GM18505 (cell line): Measurements from ENCODE around the gene ZC3H8.

Experiments
- ATAC-seq: cut with Tn5 transposase; IDR thresholded peaks from one replicate; pipeline ENCODE4 v1.9.1; 2021; ENCODE audit not compliant: unreplicated experiment
- POLR2A ChIP-seq: IDR thresholded peaks from 4 replicates; pipeline ENCODE4 v1.6.1; 2011; ENCODE audit warnings: borderline replicate concordance; ENCODE audit not compliant: insufficient read depth, insufficient read length; ENCODE audit errors: extremely low read depth

ZC3H8 gene

GRCh38 chr2:112197868-112198267 is 57.0 kb downstream of the ZC3H8 start:
- TF ChIP-seq POLR2A = no peak
- ATAC-seq = no peak

DNA sequence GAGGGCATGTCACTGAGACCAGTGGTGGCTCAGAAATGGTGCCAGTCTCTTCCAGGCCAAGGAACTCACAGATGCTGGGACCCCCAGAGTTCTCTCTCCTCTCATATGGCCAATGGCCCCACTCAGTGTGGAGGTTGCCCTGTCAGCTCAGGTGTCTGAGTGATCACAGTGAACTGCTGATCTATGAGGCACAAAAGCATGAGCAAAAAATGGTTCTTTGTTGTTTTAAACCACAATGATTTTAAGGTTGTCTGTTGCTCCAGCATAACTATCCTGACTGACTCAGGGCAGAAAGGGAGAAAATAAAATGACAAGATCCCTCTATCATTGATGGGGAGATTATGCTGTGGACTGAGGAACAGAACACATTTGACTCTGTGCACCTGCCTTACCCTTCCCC is 58.9 kb downstream of the ZC3H8 start:
- no peak for TF ChIP-seq POLR2A
- no peak for ATAC-seq

DNA sequence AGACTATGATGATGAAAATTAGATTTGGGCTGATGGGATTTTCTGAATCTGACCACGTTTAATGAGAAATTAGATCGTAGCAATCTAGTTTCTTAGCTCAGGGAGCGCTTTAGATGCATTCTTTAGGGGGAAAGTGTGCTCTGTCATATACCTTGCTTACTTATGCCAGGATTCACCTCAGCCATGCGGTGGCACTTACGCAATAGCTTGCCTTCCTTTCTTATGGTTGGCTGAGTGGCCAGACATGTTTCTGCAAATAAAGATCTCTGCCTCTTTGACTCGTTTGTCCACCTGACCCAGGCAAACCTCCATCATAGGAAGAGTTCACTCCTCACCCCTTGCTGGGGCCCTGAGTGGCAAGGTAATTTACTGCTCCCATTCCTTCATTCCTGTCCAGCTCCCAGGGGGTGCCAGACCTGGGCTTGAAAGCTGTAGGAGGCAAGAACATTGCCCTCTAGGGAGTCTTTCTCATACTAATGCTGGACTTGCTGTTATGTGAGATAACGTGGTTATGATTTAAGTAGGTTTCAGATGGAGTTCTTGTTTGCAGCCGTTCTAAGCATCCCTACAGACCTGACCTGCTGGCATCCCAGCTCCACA is 59.6 kb downstream of the ZC3H8 start:
- ATAC-seq = no peak
- TF ChIP-seq POLR2A = no peak

DNA sequence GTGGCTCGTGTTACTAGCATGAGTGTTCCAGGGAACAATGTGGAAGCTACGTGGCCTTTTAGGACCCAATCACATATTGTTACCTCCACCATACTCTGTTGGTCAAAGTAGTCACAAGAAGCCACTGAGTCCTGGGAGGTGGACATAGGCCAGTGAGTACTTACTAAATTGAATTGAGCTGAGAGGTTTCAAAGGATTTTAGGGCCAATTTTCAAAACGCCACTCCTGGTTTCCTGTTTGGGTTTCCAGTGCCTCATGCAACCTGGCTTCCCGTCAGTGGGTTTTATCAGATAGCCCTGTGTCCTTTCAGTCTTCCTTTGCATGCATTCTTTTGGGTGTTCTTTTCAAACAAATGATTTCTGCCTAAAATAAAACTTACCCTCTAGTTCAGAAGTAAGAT is 60.4 kb downstream of the ZC3H8 start:
- ATAC-seq = no peak
- TF ChIP-seq POLR2A = no peak

- no peak for TF ChIP-seq POLR2A
- no peak for ATAC-seq
Observed at GRCh38 chr2:112194028-112194427, 60.8 kb downstream of the ZC3H8 start.

GRCh38 chr2:112189001-112189556 is 65.8 kb downstream of the ZC3H8 start:
- ATAC-seq = no peak
- no peak for TF ChIP-seq POLR2A

GRCh38 chr2:112187805-112188596 is 66.8 kb downstream of the ZC3H8 start:
- no peak for TF ChIP-seq POLR2A
- ATAC-seq = no peak

DNA sequence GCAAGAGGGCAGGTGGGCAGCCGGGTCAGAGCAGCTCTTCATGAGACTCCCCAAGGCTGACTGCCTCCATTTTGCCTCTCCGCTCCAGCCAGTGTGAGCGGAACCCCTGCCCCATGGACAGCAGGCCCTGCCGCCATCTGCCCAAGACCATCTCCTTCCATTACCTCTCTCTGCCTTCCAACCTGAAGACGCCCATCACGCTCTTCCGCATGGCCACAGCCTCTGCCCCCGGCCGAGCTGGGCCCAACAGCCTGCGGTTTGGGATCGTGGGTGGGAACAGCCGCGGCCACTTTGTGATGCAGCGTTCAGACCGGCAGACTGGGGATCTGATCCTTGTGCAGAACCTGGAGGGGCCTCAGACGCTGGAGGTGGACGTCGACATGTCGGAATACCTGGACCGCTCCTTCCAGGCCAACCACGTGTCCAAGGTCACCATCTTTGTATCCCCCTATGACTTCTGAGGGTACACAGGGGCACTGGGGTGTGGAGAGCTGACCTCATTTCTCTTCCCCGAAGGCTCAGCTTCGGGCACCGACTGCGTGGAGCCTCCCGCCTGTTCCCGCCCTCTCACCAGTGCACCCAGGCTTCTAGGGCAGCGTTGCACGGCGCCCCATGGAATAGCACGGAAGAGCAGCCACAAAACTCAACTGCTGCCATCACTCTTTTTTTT is 67.7 kb downstream of the ZC3H8 start:
- ATAC-seq = no peak

GRCh38 chr2:112185131-112185530 is 69.7 kb downstream of the ZC3H8 start:
- no peak for TF ChIP-seq POLR2A
- ATAC-seq = no peak

More for the DNA sequence above, 67.7 kb downstream of the ZC3H8 start:
- no peak for TF ChIP-seq POLR2A

DNA sequence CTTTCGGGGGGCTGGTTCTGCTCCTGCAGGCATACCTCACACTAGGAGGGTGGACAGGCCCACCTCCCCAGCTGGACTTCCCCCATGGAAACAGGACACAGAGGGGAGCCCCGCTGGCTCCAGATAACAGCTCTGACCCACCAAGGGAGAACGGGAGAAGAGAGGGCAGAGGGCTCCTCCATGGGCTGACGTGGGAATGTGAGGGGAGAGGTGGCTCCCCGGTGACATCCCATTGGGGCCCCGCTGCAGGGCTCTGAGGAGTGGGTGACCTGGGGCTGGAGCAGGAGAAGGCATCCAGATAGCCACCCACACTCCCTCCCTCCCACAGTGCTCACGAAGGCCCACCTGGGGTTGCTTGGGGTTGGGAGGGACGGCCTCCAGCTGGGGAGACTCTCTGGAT is 70.7 kb downstream of the ZC3H8 start:
- TF ChIP-seq POLR2A = no peak
- no peak for ATAC-seq

DNA sequence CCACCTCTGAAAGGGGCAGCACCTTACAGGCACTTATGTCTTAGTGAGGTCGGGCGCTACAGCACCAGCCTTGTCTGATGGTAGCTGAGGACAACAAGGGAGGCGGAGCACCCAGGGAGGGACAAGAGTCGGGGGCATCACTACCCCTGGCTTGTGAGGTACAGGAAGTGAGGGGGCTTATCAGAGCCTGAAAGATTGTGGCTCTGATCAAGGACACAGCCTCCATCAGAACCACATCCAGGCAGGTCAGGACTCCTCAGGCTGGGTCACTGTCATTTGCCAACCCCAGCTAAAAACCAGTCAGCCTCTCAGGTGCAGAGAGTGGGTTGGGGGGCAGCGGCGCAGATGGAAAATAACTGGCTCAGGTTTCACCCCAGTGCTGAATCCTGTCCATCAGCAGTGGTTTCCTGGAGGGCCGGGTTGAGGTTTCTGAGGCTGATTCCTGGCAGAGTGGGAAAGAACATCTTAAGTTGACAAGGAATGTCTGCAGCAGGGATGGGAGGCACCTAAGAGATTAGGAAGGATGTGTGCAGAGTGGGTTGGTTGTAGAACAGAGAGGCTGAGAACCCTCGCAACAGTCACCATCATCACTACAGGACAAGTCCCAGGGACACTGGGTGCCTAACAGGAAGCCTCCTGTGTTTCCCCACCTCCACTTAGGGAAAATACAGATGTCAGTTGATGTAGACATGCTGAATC is 71.4 kb downstream of the ZC3H8 start:
- TF ChIP-seq POLR2A = no peak

DNA sequence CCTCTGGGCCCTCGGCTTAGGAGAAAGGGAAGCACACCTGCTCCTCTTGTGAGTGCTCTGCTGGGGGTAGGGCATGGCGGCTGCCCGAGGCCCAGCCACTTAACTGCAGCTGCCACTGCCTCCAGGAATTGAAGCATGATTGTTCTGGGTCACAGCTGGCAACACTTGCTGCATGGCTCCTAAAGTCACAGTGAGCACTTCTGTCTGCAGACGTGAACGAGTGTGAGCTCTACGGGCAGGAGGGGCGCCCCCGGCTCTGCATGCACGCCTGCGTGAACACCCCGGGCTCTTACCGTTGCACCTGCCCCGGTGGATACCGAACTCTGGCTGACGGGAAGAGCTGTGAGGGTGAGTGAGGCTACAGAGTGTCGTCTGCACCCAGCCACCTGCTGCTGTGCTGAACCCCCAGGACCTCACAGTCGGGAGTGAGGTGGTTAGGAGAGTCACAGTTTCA is 72.2 kb downstream of the ZC3H8 start:
- TF ChIP-seq POLR2A = no peak
- no peak for ATAC-seq

More for the DNA sequence above, 71.4 kb downstream of the ZC3H8 start:
- ATAC-seq = no peak
